Upper lobe of right lung (tissue), 1 donor: ENCODE data around the gene NDST1. TPM values are rescaled to one million over a fixed set of nuclear protein-coding genes. Genes with fewer than 3 reads are reported as not detected.

Experiments used
- ATAC-seq: fragments of 200-7000 bp; cut with Tn5 transposase; one replicate; pipeline ENCODE4 v1.9.1; 2020; ENCODE audit warnings: mild to moderate bottlenecking, moderate library complexity
- DNase-seq: peaks from one replicate; pipeline ENCODE4 v3.0.0-alpha.2; 2020
- H3K27ac ChIP-seq: fragments of 200-600 bp; one replicate; pipeline ENCODE4 v1.8.0; 2022
- H3K27me3 ChIP-seq: fragments of 200-600 bp; one replicate; pipeline ENCODE4 v1.8.0; 2022; ENCODE audit warnings: mild to moderate bottlenecking
- H3K36me3 ChIP-seq: fragments of 200-600 bp; one replicate; pipeline ENCODE4 v1.8.0; 2022
- H3K4me1 ChIP-seq: fragments of 200-600 bp; one replicate; pipeline ENCODE4 v1.8.0; 2022
- H3K4me3 ChIP-seq: fragments of 200-600 bp; one replicate; pipeline ENCODE4 v1.8.0; 2022; ENCODE audit warnings: mild to moderate bottlenecking
- H3K9me3 ChIP-seq: fragments of 200-600 bp; one replicate; pipeline ENCODE4 v1.8.0; 2022
- intact Hi-C: fragments of 100-400 bp; cut with DNase I; formaldehyde crosslinking; loops from one replicate; pipeline ENCODE4 v1.11.0; 2022
- total RNA-seq: library from RNA; stranded (reverse); fragmentation: NEBNext Ultra II Directional; extraction: Animal tissue kit (Norgen Biotek cat#: 25700); gene quantifications from one replicate; pipeline ENCODE4 v1.2.1, GENCODE V29; 2021
- TF ChIP-seq, protein P1 (sequence below): fragments of 200-600 bp; IDR thresholded peaks from one replicate; pipeline ENCODE4 v1.8.0; 2022; ENCODE audit warnings: antibody characterized with exemption
- donor health status: DM: no; HTN: yes; CAD: no; lungs with severe emphysema.

Gene NDST1
- total RNA-seq, 1 donor from 2014 or later = 143 TPM

DNA sequence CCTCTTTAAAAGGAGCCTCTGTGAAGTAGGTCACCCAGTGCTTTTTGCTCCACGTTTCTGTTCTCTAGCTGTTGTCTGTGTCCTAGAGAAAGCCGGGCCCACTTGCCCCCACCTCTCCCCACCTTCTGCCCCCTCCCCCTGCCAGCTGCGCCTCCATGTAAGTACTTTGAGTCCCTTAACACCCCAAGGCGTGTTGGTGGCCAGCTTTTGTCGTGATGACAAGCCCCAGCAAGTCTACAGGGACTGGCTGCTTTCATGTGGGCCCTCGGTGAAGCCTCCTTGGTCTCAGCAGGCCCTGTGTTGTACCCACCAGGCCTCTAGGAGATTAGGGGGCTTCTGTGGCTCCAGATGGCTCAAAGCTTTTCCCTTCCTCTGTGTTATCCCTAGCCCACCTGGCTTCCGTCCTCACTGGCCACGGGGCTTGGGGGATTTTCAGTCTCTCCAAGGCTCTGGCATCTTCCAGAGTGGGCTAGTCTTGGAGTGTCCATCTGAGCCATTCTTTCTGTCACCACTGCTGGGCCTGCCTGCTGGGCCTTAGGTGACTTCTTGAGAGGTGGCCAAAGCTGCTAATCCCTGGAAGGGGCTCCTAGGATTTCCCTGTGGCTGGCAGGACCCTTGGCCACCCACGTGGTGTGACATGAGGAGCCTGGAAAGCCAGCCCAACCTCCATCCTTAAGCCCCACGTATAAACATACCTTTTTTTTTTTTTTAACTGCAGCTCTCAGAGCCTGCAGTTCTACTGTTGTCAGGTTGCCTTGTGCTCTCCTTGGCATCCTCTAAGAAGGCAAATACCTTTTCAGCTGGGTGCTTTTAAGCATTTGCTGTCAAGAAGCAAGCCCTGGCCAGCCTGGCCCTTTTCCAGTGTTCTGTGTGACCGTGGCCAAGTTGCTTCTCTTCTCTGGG lies 1.1 kb upstream of the NDST1 start:
- intact Hi-C loops = no loop called here
- Histone ChIP-seq H3K4me1 (peaks cover 89% of the 10 kb centered on the region), H3K27me3 (no peaks in the 10 kb centered on the region), H3K36me3 (no peaks in the 10 kb centered on the region), H3K4me3 (no peak overlapping the region), H3K9me3 (no peaks in the 10 kb centered on the region), H3K27ac (peak overlapping the region; percentile 32)
- TF ChIP-seq, protein P1, sequence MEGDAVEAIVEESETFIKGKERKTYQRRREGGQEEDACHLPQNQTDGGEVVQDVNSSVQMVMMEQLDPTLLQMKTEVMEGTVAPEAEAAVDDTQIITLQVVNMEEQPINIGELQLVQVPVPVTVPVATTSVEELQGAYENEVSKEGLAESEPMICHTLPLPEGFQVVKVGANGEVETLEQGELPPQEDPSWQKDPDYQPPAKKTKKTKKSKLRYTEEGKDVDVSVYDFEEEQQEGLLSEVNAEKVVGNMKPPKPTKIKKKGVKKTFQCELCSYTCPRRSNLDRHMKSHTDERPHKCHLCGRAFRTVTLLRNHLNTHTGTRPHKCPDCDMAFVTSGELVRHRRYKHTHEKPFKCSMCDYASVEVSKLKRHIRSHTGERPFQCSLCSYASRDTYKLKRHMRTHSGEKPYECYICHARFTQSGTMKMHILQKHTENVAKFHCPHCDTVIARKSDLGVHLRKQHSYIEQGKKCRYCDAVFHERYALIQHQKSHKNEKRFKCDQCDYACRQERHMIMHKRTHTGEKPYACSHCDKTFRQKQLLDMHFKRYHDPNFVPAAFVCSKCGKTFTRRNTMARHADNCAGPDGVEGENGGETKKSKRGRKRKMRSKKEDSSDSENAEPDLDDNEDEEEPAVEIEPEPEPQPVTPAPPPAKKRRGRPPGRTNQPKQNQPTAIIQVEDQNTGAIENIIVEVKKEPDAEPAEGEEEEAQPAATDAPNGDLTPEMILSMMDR = no peak
- ATAC-seq = no peak
- DNase-seq = no peak

GRCh38 chr5:150508277-150508640 lies 328 bp downstream of the NDST1 start:
- DNase-seq (no peak), ATAC-seq (no peak)
- peaks cover 89% of the 10 kb centered on the region for H3K4me1 ChIP-seq
- no peaks in the 10 kb centered on the region for H3K27me3 ChIP-seq
- peak overlapping the region; percentile 29 for H3K4me3 ChIP-seq
- H3K36me3 ChIP-seq = no peaks in the 10 kb centered on the region
- peak overlapping the region; percentile 32 for H3K27ac ChIP-seq
- intact Hi-C loops = no loop called here
- TF ChIP-seq, protein P1 = no peak
- no peaks in the 10 kb centered on the region for H3K9me3 ChIP-seq

- Histone ChIP-seq H3K4me1 (peaks cover 88% of the 10 kb centered on the region), H3K27me3 (no peaks in the 10 kb centered on the region), H3K9me3 (no peaks in the 10 kb centered on the region), H3K27ac (peak overlapping the region; percentile 32), H3K4me3 (peak overlapping the region; percentile 29), H3K36me3 (no peaks in the 10 kb centered on the region)
- TF ChIP-seq, protein P1 = no peak
- no peak for DNase-seq
- intact Hi-C loops = no loop called here
- no peak for ATAC-seq
Observed at GRCh38 chr5:150508828-150509227, 897 bp downstream of the NDST1 start.

DNA sequence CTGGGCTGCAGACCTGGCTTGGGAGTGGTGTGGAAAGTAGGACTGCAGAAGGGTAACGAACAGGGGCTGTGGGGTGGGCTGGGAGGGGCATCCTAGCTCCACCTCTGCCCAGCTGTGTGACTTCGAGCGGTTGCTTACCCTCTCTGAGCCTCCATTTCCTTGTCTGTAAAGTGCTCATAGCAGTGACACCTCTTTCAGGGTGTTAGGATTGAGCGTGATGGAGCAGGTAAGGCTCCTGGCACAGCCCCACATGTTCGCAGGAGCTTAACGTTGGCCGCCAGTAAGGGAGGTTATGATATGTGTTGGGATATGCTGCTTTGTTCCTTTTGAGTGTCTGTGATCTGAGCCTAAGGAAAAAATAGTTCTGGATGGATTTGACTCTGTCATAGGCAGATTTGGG lies 2.1 kb downstream of the NDST1 start:
- TF ChIP-seq, protein P1 = no peak
- no peak overlapping the region for H3K4me3 ChIP-seq
- ATAC-seq = no peak
- intact Hi-C loops = no loop called here
- peak overlapping the region; percentile 32 for H3K27ac ChIP-seq
- no peaks in the 10 kb centered on the region for H3K27me3 ChIP-seq
- H3K4me1 ChIP-seq = peaks cover 87% of the 10 kb centered on the region
- H3K36me3 ChIP-seq = no peaks in the 10 kb centered on the region
- no peak for DNase-seq
- H3K9me3 ChIP-seq = no peaks in the 10 kb centered on the region

GRCh38 chr5:150510460-150511263 lies 2.7 kb downstream of the NDST1 start:
- DNase-seq = no peak
- TF ChIP-seq, protein P1 = no peak
- intact Hi-C loops = no loop called here
- H3K36me3 ChIP-seq = no peaks in the 10 kb centered on the region
- H3K27ac ChIP-seq = peak overlapping the region; percentile 32
- H3K4me3 ChIP-seq = no peak overlapping the region
- no peaks in the 10 kb centered on the region for H3K9me3 ChIP-seq
- ATAC-seq = peak; percentile 69
- no peaks in the 10 kb centered on the region for H3K27me3 ChIP-seq
- H3K4me1 ChIP-seq = peaks cover 87% of the 10 kb centered on the region
